Tibial nerve (tissue), 4 donors: ENCODE measurements around the gene NFKBIA.

Experiments used
- CTCF ChIP-seq, 5 experiments: fragments of 200-600 bp in 3 of 5; fragments of 450-650 bp in 2 of 5; sonication (generic) in 3 of 5; IDR thresholded peaks; one replicate each; pipeline ENCODE4 v1.5.1; 2016 to 2019; ENCODE audit warnings: antibody characterized with exemption in 5 of 5, mild to moderate bottlenecking in 3 of 5, moderate library complexity in 2 of 5
- EP300 ChIP-seq, 2 donors: sonication (generic); formaldehyde crosslinking; IDR thresholded peaks; one replicate each; pipeline ENCODE4 v1.6.1; 2017; ENCODE audit warnings: antibody characterized with exemption in 2 of 2, mild to moderate bottlenecking in 1 of 2
- POLR2A ChIP-seq, 2 donors: fragments of 450-650 bp; IDR thresholded peaks; one replicate each; pipeline ENCODE4 v1.6.1; 2017; ENCODE audit warnings: antibody characterized with exemption in 2 of 2, mild to moderate bottlenecking in 2 of 2, moderate library complexity in 2 of 2

GRCh38 chr14:35366521-35366976 lies 38.0 kb downstream of the NFKBIA start:
- TF ChIP-seq CTCF (IDR thresholded peaks at IDR 0.05), result no peak
- TF ChIP-seq POLR2A (IDR thresholded peaks at IDR 0.05), result no peak
- TF ChIP-seq EP300 (IDR thresholded peaks at IDR 0.05), result no peak
